HepG2 (cell line): ENCODE measurements around the gene CITED4. TPM values are rescaled to one million over a fixed set of nuclear protein-coding genes. Genes with fewer than 3 reads are reported as not detected.

Source experiments
- ATAC-seq: fragments of 200-7000 bp; cut with Tn5 transposase; 3 replicates; pipeline ENCODE4 v1.9.1; 2020; ENCODE audit warnings: mild to moderate bottlenecking, moderate library complexity
- BruUV-seq: library from RNA; stranded (reverse); fragments of 400-500 nt; replicated peaks from 2 replicates; lab custom pipeline; 2021; lab: Mats Ljungman, UMichigan
- CTCF ChIA-PET: fragments of 300-600 bp; formaldehyde crosslinking; extraction: SDS; loops from one replicate; lab custom pipeline; 2021; ENCODE audit warnings: low total read pairs, inconsistent platforms, low intra/inter-chr PET ratio; lab: Yijun Ruan, JAX
- POLR2A ChIA-PET: fragments of 350-600 bp; sonication (Branson Sonifier 250); formaldehyde crosslinking; loops from one replicate; lab custom pipeline; 2020; ENCODE audit warnings: antibody characterized with exemption, inconsistent platforms; lab: Yijun Ruan, JAX
- DNase-seq: peaks from one replicate; pipeline ENCODE4 v3.0.0-alpha.2; 2015; ENCODE audit warnings: low spot score
- FAIRE-seq: peaks from 3 replicates; lab custom pipeline; 2011; peaks lifted over from hg19 to GRCh38; lab: Jason Lieb, UNC
- H2AFZ ChIP-seq: one replicate; pipeline ENCODE4 v1.6.1; 2011; ENCODE audit warnings: low read length, inconsistent platforms
- H3K27ac ChIP-seq: fragments of 300-600 bp; 3 replicates; pipeline ENCODE4 v1.8.0; 2011; ENCODE audit warnings: mixed run types, mild to moderate bottlenecking, mixed read lengths, low read length, inconsistent platforms; ENCODE audit not compliant: insufficient read depth; ENCODE audit errors: extremely low read length
- H3K27me3 ChIP-seq, 2 experiments: fragments of 200-600 bp in 1 of 2; 2 replicates in 1 of 2; 3 replicates in 1 of 2; pipeline versions ENCODE4 v1.6.0 to v1.8.0; 2011; ENCODE audit warnings: low read length in 2 of 2, mild to moderate bottlenecking in 2 of 2, moderate library complexity in 2 of 2, inconsistent platforms in 1 of 2; ENCODE audit not compliant: insufficient read depth in 2 of 2, control insufficient read depth in 1 of 2
- H3K36me3 ChIP-seq, 2 experiments: fragments of 200-600 bp in 1 of 2; replicated peaks in 1 of 2; 2 replicates in 1 of 2; 3 replicates in 1 of 2; pipeline versions ENCODE4 v1.5.1 to v1.8.0; 2011; ENCODE audit warnings: low read length in 2 of 2, inconsistent platforms in 1 of 2; ENCODE audit not compliant: insufficient read depth in 2 of 2, control insufficient read depth in 1 of 2
- H3K4me1 ChIP-seq: 2 replicates; pipeline ENCODE4 v1.5.1; 2012; ENCODE audit warnings: low read length, inconsistent platforms; ENCODE audit not compliant: insufficient read depth
- H3K4me2 ChIP-seq: 2 replicates; pipeline ENCODE4 v1.6.0; 2011; ENCODE audit warnings: low read depth, low read length, inconsistent platforms
- H3K4me3 ChIP-seq, 3 experiments: fragments of 200-600 bp in 1 of 3; sonication (generic), shearing (Covaris generic) in 1 of 3; replicated peaks in 1 of 3; 2 replicates each; pipeline ENCODE4 v1.5.1; 2011 to 2016; ENCODE audit warnings: low read length in 3 of 3, inconsistent platforms in 2 of 3, low read depth in 2 of 3, mild to moderate bottlenecking in 2 of 3, control low read depth in 1 of 3, mixed read lengths in 1 of 3; ENCODE audit not compliant: insufficient read depth in 1 of 3
- H3K79me2 ChIP-seq: one replicate; pipeline ENCODE4 v1.6.1; 2011; ENCODE audit warnings: low read length, inconsistent platforms; ENCODE audit not compliant: insufficient read depth
- H3K9ac ChIP-seq: 2 replicates; pipeline ENCODE4 v1.6.0; 2011; ENCODE audit warnings: mild to moderate bottlenecking, low read depth, low read length, inconsistent platforms; ENCODE audit not compliant: insufficient read depth
- H3K9me3 ChIP-seq: 2 replicates; pipeline ENCODE4 v1.5.1; 2012; ENCODE audit warnings: mild to moderate bottlenecking, low read length
- H4K20me1 ChIP-seq: 2 replicates; pipeline ENCODE4 v1.6.0; 2011; ENCODE audit warnings: inconsistent platforms, mild to moderate bottlenecking, low read length, moderate library complexity; ENCODE audit not compliant: insufficient read depth
- CREBL2 ChIP-seq: sonication (generic); formaldehyde crosslinking; IDR thresholded peaks from 2 replicates; pipeline ENCODE4 v1.8.1; 2023; ENCODE audit warnings: missing genetic modification reagents, mild to moderate bottlenecking, borderline replicate concordance
- KIAA2018 ChIP-seq: sonication (generic); formaldehyde crosslinking; IDR thresholded peaks from 2 replicates; pipeline ENCODE4 v1.5.0; 2020; ENCODE audit warnings: mild to moderate bottlenecking, missing genetic modification reagents, borderline replicate concordance
- MAFF ChIP-seq: IDR thresholded peaks from 2 replicates; pipeline ENCODE4 v1.6.1; 2011; ENCODE audit warnings: low read depth, low read length, improper control_type of control experiment
- MAFK ChIP-seq, 2 experiments: IDR thresholded peaks in 1 of 2; conservative IDR thresholded peaks in 1 of 2; 2 replicates each; pipeline ENCODE4 v1.6.1; 2011; ENCODE audit warnings: improper control_type of control experiment in 2 of 2, low read length in 2 of 2
- RARA ChIP-seq: IDR thresholded peaks from 2 replicates; pipeline ENCODE4 v1.6.1; 2016; ENCODE audit warnings: missing genetic modification reagents, missing compliant biosample characterization
- ZNF557 ChIP-seq: sonication (generic); formaldehyde crosslinking; IDR thresholded peaks from 2 replicates; pipeline ENCODE4 v1.4.0; 2020; ENCODE audit warnings: missing genetic modification reagents
- WGBS: methylation state at CpG from one replicate; pipeline ENCODE4 v1.1.6; 2017; ENCODE audit warnings: low lambda C conversion rate; 5-methylcytosine and 5-hydroxymethylcytosine counted together
- in situ Hi-C: cut with HindIII; loops from 2 replicates; pipeline ENCODE4 v1.10.0; 2017; ENCODE audit warnings: low pct_unique_long_range_greater_than_20kb; ENCODE audit not compliant: extremely low pct_ligation_motif_present
- intact Hi-C: fragments of 100-400 bp; cut with micrococcal nuclease; formaldehyde crosslinking; loops from one replicate; pipeline ENCODE4 v1.10.0; 2022; ENCODE audit not compliant: unreplicated experiment
- polyA plus RNA-seq, 8 experiments: library from polyadenylated mRNA; depleted of rRNA in 3 of 8; stranded (reverse) in 7 of 8; unstranded in 1 of 8; fragments of >200 nt; fragmentation: Illumina TruSeq in 4 of 8; extraction: Trizol in 4 of 8; gene quantifications; 2 replicates each; pipeline versions ENCODE4 v1.2.1 to v1.2.3, GENCODE V29; 2011 to 2016; ENCODE audit warnings: low read depth in 4 of 8, missing spikeins in 1 of 8, mixed read lengths in 1 of 8; ENCODE audit not compliant: insufficient read depth in 1 of 8
- total RNA-seq, 5 experiments: library from RNA; depleted of rRNA; stranded (reverse); fragments of >200 nt; fragmentation: Illumina TruSeq; extraction: Trizol; gene quantifications; 2 replicates each; pipeline ENCODE4 v1.2.3, GENCODE V29; 2016; ENCODE audit warnings: low read depth in 1 of 5

Gene CITED4
- total and polyA plus RNA-seq, 2 of the 13 experiments (the other 11 are each of a cell fraction or from before 2014, with no cell fraction given), result 1.5 to 9.9 TPM

GRCh38 chr1:40880813-40881549, 18.8 kb upstream of the CITED4 start:
- Histone ChIP-seq H3K27me3 (peaks cover 1 to 6% of the 10 kb centered on the region in 2 experiments; a peak in 2 of 5 replicates), H3K79me2 (no peaks in the 10 kb centered on the region), H3K4me2 (no peak overlapping the region), H2AFZ (no peak overlapping the region), H3K9ac (no peak overlapping the region), H3K4me3 (no peak overlapping the region), H4K20me1 (no peaks in the 10 kb centered on the region), H3K9me3 (peaks cover 6% of the 10 kb centered on the region), H3K27ac (no peak overlapping the region), H3K36me3 (no peaks in the 10 kb centered on the region), H3K4me1 (0 out of 2 replicates have a peak, but pooled peaks cover under 1% of the 10 kb centered on the region)
- DNase-seq (no peak), ATAC-seq (no peak), FAIRE-seq (no peak)
- TF ChIP-seq MAFK (conservative IDR thresholded peaks at IDR 0.05 in 1 of 2, IDR thresholded peaks at IDR 0.05 in 1 of 2; ENCODE audit: low read length in 2 of 2) (peak; percentile 51 to 79), MAFF (peak; percentile 42; the same call in 1 of the 2 replicates), CREBL2 (no peak)
- ChIA-PET POLR2A (interaction anchor here (1.0 kb wide), 1 partner anchor 19 kb away, joined by 5 read pairs; the partner anchor contains the start of gene CITED4), CTCF (no interaction called here)
- intact Hi-C loops (no loop called here), in situ Hi-C loops (no loop called here)
- BruUV-seq, result no TSS peak
- 44% methylated on average over 2 of the region's 6 CpGs for WGBS

GRCh38 chr1:40879482-40880175, 17.5 kb upstream of the CITED4 start:
- Histone ChIP-seq H3K4me1 (0 out of 2 replicates have a peak, but pooled peaks cover 7% of the 10 kb centered on the region), H3K27ac (no peak overlapping the region), H4K20me1 (no peaks in the 10 kb centered on the region), H3K36me3 (no peaks in the 10 kb centered on the region), H3K27me3 (peaks cover 1 to 6% of the 10 kb centered on the region in 2 experiments; a peak in 2 of 5 replicates), H3K9me3 (peaks cover 9% of the 10 kb centered on the region), H3K4me2 (no peak overlapping the region), H2AFZ (no peak overlapping the region), H3K9ac (no peak overlapping the region), H3K79me2 (no peaks in the 10 kb centered on the region), H3K4me3 (no peak overlapping the region)
- no TSS peak for BruUV-seq
- TF ChIP-seq ZNF557, result no peak
- TF ChIP-seq KIAA2018 (CRISPR knock-in tag), result no peak
- no peak for TF ChIP-seq RARA
- CTCF ChIA-PET, result no interaction called here
- FAIRE-seq (no peak), DNase-seq (no peak), ATAC-seq (no peak)
- in situ Hi-C loops, result no loop called here
- WGBS, result 43% methylated on average over 11 of the region's 11 CpGs
- POLR2A ChIA-PET, result no interaction called here
- intact Hi-C loops, result no loop called here
